HG03064 (cell line): Measurements from ENCODE around the gene TMEM59L.
A peak's percentile ranks its signal among the peaks of the same experiment; 100 is the strongest.

ENCODE experiments used
- ATAC-seq: cut with Tn5 transposase; IDR thresholded peaks from one replicate; pipeline ENCODE4 v1.9.1; 2021; ENCODE audit warnings: low read depth; ENCODE audit not compliant: unreplicated experiment

TMEM59L gene

DNA sequence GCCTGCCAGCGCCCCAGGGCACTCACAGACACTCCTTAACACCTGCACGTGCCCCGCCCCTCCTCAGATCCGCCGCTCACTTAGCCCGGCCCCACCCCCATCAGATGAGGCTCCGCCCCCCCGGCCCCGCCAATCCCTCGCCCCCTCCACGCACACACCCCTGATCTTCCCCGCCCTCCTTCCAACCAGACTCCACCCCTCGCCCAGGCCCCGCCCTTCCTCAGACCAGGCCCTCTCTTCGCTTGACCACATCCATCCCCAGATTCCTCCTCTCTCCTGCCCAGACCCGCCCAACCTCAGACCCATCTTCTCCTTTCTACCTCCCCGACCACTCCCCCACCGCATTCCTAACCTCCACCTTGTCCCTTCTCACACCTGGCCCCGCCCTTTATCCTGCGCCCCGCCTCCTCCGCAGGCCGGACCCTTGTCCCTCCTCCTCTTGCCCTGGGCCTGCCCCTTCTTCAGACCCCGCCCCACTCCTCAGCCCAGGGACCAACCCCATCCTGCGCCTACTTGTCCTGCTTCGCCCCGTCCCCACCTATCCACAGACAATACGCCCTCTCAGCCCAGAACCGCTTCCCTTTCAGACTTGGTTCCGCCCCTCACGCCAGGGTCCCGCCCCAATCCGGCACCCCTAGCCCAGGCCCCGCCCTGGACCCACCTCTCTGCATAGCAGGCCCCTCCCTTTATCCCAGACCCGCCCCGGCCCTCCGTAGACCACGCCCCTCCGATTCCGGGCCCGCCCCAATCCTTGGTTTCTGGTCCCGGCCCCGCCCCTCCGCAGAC, 23.7 kb downstream of the TMEM59L start:
- peak; percentile 82 for ATAC-seq

DNA sequence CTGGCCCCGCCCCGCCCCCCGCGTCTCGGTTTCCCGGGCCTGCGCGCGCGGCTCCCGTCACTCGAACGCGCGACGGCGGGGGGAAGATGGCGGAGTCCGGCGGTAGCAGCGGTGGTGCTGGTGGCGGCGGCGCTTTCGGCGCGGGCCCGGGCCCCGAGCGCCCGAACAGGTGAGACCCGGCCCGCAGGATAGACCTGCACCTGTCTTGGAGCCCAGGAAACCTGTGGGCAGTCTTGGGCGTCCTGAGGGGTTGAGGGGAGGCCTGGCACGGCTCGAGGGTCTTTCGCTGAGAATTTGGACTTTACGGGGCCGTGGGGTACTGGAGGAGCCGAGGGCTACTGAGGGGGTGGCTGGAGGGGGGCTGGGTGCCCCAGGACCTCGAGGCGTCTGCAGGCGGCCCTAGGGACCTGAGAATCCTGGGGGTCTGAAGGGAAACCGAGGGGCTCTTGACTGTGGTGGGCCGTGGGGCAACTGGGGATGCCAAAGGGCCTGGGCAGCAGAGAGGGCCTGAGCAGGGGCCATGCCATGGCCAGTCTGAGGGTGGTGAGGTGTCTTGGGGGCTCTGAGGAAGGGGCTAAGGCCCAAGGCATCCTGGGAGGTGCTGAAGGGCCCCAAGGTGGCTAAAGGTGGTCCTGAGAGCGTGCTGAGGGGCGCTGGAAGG, 24.4 kb downstream of the TMEM59L start, which contains the start of gene KLHL26:
TSS of gene KLHL26 (plus strand) at position 60 of the 661 bp plus-strand sequence. CDS start at position 87, 27 bp downstream.
- ATAC-seq = no peak

DNA sequence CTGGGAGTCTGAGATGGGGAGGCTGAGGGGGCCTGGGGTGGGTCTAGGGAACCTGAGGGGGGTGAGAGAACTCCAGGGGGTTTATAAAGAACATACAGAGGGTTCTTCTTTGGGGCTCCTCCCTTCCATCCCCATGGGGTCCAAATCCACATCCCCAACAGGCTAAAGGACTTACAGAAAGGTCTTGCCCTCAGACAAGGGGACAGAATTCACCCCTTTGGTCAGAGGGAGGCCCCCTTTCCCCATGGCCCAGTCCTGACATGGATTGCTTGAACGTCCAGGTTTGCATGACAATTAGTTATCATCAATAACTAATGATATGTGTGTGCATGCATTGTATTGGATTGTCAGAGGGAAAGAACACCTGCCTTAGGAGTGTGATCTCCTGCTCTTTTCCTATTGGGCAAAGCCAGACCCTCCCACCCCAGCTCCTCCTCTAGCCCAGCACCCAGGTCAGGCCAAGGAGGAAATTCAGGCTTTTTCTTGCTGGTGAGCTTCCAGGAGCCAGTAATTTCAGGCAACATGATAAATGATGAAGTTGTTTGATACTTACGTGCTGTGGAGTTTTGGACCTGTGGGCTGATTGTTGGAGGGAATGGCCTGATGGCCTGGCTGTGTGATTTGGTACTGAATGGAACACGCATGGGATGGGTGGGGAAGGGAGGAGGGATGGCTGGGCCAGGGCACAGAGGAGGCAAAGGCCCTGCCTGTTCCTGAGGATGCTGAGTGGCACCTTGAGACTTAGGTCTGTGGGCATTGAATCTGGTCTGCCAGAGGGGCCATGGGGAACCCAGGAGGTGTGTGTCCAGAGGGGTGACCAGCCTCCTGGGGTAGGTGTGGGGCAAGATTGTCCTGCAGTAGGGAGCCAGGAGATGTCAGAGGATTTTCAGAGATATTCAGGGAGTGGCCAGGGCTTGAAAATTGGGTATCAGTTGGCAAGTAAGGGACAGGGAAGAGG, 25.3 kb downstream of the TMEM59L start:
- ATAC-seq = no peak

DNA sequence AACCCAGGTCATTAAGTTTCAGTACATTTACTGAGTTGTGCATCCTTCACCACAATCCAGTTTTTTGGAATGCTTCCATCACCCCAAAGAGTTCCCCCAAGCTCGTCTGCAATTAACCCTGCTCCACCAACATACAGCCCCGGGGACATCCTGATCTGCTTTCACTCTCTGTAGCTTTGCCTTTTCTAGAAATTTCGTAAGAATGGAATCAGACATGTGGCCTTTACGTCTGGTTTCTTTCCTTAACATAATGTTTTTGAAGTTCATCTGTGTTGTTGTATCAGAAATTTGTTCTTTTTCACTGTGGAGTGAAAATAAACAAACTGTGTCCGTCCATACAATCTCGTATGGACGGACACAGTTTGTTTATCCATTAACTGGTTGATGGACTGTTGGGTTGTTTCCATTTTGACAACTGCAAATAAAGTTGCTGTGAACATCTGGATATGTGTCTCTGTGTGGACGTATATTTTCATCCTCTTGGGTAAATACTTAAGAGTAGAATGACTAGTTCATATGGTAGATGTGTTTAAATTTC, 27.1 kb downstream of the TMEM59L start:
- no peak for ATAC-seq

DNA sequence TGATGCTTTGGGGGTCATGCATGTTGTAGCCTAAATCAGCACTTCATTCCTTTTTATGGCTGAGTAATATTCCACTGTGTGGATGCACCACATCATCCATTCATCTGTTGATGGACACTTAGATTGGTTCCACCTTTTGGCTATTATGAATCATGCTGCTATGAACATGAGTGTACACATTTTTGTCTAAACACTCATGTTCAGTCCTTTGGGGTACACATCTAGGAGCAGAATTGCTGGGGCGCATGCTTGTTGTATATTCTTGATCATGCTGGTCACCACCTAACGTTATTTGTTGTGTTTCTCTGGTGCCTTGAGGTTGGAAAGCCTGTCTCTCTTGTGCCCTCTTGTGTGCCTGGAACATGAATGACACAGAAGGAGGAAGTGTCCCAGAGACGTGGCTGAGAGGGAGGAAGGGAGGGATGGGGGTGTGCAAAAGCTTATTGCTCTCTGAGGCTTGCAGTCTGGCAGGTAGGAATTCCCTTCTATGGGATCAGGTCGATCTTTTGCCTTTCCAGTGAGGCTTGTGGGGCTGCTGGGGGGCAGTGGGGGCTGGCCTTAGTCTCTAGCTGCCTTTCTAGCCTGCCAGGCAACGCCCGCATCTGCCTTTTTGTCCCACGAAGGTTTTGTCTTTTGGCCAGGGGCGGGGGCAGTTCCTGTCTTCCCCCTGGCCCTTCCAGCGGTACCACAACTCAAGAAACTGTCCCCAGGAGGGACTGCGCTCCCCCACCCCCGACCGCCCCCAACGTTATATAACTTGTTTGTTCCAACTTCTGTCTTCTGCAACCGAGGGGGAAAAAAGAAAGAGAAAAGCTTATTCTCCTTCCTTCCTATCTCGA, 31.7 kb downstream of the TMEM59L start:
- no peak for ATAC-seq

DNA sequence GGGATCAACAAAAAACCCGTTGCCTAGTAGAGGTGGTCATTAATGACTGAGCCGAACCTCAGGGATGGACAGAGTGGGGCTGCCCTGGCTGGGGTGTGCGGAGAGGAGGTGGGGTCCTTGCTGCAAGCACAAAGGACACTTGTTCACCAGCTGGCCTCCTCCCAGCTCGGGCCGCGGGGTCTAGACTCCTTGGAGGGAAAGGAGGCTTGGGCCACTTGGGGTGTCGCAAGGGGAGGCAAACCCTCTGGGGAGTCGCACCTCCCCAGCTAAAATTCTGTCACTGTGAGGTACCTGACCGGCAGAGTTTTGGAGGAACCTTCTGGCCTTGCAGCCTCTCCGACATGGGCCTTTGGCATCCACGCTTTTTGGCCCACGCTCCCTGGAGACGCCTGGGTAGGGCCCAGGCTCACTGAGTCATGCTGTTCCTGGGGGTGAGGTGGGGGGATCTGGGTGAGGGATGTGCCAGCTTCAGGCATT, 32.4 kb downstream of the TMEM59L start:
- no peak for ATAC-seq

DNA sequence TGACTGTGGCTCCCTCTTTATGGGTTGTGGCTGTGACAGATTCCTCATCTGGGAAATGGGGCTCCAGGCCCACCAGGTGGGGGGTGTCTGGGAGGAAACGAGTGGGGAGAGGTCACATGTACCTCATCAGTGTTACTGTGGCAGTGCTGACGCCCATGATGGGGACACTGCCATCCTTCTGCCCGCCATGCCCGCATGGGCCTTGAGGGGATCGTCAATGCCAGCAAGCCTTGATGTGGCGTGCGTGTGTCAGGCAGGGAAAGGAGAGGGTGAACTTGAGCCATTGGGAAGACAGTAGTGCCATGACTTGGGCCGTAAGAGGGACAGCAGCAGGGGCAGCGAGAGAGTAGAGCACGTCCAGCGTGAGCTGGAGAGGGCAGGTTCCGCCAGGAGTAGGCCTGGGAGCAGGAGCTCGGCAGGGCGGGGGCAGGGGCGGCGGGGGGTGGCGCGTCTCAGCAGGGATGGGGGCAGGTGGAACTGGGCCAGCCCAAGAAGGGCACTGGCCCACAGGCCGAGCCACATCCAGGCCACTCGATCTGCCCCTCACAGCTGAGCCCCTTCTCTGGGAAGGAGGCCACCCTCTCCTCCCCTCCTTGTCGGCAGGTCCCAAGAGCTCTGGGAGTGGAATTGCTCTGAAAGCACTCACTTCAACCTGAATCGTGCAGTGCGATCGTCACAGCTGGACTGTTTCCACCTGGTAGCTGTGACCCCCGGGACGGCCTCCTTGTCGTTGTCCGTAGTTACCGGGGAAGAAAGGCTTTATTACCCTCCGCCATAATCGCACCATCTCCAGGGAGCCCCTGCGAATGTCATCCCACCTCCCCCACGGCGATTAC, 34.1 kb downstream of the TMEM59L start:
- ATAC-seq = no peak

DNA sequence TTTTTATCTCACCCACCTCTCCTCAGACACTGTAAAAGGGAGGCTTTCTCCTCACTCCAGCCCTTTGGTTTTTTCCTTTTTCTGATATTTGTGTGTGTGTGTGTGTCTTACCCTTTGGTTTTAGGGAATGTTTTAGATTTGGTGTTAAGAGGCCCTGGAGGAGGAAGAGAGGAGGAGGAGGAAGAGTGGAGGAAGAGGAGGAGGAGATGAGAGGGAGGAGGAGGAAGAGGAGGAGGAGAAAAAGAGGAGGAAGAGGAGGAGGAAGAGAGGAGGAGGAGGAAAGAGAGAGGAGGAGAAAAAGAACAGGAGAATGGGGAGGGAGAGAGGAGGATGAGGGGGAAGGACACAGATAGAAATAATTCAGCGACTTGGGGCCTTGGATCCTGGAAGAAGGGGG, 34.7 kb downstream of the TMEM59L start:
- ATAC-seq = no peak

DNA sequence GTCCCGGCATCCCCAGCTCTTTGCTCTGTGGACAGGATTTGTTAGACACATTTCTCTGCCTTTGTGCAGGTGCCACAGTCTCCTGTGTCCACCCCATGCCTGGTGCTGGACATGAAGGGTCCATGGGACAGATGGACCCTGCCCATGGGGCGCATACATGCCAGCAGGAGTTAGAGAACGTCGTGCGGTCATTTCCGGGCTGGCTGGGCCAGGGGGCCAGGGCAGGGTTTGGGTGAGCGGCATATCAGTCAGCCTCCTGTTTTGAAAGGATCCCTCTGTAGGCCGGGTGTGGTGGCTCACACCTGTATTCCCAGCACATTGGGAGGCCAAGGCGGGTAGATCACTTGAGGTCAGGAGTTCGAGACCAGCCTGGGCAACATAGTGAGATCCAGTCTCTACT, 35.1 kb downstream of the TMEM59L start:
- ATAC-seq = no peak

DNA sequence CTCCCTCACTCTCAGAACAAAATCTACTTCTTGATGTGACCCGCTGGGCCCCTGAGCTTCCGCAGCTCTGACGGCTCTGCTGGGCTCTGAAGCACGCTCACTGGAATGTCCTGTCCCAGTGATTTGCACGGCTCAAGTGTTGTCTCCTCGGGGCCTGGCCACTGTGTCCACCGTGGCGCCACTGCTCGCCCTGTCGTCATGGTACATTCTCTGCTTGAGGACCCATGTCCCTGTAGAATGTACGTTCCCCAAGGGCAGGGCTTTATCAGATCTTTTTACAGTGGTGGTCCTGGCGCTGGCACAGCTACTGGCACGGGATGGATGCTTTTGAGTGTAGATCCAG, 36.3 kb downstream of the TMEM59L start:
- ATAC-seq = no peak

DNA sequence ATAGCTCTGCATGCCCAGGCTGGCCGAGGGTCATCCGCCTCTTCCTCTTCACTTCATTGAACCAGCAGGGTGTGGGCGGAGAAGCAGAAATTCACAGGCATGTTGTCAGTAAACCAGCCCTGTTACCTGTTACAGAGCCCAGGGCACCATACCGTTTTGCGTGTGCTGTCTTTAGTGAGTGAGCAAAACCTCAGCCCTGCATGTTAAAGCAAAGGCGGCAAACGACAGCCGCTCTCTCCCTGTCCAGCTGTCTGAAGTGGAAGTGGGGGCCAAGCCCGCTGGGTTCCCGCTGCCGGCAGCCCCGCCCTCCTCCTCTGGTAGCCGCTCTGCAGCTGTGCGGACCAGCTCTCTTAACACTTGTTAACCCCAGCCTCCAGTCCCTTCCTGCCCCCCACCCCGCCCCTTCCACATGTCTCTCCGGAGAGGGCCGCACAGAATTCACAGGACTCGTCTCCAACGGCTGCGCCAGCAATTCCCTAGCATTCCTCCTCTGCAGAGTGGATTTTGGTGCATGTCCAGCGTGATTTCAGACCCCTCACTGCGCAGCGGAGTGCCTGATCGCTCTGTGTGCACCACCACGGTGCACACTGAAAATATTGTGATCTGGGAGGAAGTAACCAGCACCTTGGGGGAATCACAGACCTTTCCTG, 36.8 kb downstream of the TMEM59L start:
- no peak for ATAC-seq

DNA sequence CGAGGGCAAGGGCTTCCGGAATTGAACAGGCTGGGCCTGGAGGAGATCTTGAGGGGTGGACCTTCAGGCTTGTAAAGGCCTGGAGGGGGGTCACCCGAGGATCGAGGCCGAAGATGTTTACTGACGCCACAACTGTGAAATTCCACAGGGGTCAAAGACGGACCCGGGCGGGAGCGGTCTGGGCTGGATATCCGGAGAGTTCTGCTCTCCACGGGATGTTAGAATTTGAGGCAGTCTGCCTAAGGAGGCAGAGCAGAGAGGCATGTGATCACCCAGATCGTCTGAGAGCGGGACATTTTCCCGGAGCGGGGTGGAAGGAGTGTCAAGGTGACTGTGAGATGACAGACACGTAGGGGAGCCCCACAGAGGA, 37.3 kb downstream of the TMEM59L start:
- no peak for ATAC-seq

DNA sequence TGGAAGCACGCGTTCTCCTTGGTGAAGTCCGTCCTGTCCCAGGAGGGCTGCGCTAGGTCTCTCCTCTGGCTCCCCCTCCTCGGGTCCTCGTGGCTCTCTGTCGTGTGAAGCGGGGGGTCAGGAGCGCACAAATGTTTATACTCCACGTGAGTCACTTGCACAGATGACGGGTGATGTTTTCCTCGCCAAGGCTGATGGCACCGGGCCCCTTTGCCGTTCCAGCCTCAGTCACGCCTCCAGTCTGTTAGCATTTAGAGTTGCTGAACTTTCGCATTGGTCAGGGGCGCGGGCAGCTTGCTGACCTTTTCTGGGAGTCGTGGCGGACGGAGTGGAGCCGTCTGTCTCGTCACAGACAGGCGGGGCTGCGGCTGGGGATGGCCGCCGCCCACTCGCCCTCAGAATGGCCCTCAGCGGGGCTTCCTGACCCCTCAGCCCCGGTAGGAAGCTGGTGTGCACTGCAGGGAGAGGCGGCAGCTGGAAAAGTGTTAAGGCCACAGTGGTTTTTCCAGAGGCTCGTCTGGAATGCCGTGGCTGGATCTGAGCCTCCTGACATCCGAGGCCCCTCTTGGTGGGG, 37.9 kb downstream of the TMEM59L start:
- no peak for ATAC-seq

DNA sequence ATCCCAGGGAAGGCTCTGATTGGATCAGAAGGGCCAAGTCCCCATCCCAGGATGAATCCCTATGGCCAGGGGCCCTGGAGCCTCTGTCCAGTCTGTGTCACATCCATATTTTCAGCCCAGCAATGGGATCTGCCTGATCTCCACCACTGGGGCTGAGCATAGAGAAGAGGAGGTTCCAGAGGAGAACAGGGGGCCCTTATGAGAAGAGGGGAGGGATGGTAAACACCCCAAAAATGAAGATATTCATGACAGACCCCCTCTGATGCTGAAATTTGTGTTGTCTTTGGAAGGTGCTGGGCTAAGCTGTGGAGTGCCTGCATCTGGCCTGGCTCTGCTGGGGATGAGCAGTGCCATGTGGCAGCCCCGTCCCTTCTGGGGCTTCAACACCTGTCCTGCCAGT, 38.6 kb downstream of the TMEM59L start:
- no peak for ATAC-seq

DNA sequence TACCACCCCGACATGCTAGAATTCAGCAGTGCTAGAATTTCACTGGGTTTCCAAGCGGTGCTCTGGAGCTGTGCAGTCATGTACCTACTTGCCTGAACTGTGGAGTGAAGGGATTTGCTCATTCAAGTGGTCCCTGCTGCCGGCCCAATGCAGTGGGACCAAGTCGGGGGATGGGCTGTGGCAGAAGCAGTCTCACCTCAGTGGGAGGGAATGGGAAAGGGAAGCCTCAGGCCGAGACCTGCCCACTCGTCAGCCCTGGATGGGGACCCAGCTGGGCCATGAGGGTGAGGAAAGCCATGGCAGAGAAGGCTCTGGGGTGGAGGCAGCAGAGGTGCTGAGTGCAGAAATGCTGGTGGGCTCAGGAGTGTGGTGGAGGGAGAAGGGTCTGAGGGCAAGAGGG, 39.1 kb downstream of the TMEM59L start:
- ATAC-seq = no peak

DNA sequence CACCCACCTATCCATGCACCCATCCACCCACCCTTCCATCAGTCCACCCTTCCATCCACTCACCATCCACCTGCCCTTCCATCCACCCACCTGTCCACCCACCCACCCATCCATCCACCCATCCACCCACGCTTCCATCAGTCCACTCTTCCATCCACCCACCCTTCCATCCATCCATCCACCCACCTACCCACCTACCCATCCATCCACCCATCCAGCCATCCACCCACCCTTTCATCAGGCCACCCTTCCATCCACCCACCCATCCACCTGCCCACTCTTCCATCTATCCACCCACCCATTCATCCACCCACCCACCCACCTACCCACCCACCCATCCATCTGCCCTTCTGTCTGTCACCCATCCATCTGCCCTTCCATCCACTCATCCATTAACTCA, 41.2 kb downstream of the TMEM59L start:
- ATAC-seq = no peak

DNA sequence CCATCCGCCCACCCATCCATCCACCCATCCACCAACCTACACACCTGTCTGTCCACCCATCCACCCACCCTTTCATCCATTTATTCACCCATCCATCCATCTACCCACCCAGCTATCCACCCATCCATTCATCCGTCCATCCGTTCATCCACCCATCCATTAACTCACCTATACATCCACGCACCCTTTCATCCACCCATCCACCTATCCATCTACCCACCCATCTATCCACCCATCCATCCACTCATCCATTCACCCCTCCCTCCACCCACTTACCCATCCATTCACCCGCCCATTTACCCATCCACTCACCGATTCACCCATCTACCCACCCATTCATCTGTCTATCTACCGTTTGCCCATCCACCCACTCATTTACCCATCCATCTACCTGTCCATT, 41.8 kb downstream of the TMEM59L start:
- no peak for ATAC-seq

DNA sequence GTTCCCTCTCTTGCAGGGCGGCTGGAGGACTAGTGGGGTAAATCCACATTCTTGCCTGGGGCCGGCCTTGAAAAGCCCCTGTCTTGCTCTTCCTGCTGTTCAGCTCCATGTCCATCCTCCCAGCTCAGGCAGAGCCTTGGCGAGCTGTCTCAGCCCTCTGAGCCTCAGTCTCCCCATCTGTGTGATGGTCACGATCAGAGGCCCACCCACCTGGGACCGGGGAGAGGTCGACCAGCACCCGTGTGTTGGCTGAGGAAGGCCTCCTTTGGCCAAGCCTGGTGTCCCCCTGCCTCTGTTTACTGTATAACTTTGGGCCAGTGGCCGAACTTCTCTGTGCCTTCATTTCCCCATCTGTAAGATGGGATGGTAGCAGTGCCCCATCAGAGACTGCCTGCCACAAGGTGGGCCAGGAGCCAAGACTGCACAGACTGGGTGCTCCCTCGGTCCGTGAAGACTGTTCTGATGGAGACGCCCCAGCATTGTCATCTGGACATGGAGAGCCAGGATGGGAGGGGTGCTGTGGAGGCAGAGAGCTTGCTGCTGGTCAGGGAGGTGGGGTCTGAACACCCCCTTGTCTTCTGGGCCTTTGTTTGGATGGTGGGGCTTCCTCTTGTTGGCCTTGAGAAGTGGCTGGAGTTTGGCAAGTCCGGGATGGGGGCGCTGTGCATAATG, 42.6 kb downstream of the TMEM59L start:
- ATAC-seq = no peak
